Measurements from ENCODE around the gene RYR3.

DNA sequence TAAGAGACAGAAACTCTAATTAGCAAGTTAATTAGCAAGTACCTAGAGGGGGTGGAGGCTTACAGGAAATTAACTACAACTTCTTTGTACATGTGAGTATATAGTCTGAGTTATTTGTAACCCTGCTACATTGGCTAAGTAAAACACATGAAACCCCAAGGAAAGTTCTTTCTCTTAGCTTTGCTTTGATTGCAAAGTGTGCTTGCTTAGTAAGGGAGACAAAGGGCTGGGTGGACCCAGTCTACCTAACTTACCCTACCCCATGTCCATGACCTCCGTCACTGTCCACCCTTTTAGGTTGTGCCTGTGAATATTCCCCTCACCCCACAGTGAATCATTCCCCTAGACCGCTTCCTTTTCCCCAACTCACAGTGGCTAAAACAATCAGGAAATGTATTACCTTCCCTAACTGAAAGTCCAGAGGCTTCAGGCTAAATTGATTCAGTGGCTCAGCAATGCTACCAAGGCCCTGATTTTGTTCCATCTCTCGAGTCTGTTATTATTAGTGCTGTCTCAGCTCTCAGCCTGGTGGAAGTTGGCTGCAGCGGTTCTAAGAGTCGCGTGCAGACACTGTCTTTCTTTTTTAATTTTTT lies 31.1 kb upstream of the RYR3 start:
- TF ChIP-seq, protein P1, sequence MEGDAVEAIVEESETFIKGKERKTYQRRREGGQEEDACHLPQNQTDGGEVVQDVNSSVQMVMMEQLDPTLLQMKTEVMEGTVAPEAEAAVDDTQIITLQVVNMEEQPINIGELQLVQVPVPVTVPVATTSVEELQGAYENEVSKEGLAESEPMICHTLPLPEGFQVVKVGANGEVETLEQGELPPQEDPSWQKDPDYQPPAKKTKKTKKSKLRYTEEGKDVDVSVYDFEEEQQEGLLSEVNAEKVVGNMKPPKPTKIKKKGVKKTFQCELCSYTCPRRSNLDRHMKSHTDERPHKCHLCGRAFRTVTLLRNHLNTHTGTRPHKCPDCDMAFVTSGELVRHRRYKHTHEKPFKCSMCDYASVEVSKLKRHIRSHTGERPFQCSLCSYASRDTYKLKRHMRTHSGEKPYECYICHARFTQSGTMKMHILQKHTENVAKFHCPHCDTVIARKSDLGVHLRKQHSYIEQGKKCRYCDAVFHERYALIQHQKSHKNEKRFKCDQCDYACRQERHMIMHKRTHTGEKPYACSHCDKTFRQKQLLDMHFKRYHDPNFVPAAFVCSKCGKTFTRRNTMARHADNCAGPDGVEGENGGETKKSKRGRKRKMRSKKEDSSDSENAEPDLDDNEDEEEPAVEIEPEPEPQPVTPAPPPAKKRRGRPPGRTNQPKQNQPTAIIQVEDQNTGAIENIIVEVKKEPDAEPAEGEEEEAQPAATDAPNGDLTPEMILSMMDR (IDR thresholded peaks at IDR 0.05), result no peak
- TF ChIP-seq POLR2AphosphoS5 (IDR thresholded peaks at IDR 0.05) (no peak), POLR2A (IDR thresholded peaks at IDR 0.05; ENCODE audit: low read depth) (no peak), EP300 (IDR thresholded peaks at IDR 0.05) (no peak)

Data from esophagus muscularis mucosa (tissue), 4 donors.